T-helper 2 cell treated with Interferon-gamma antibody and Interleukin-4, amounts not matched to agents 100 ng/mL and 5 ng/mL, for 36 hours (primary cell): ENCODE results near the gene PRPF6. TPM values are rescaled to one million over a fixed set of nuclear protein-coding genes. Genes with fewer than 3 reads are reported as not detected.

Experiments used
- intact Hi-C: fragments of 100-400 bp; cut with micrococcal nuclease; formaldehyde crosslinking; loops from one replicate; pipeline ENCODE4 v1.15.1; 2023
- total RNA-seq: library from RNA; stranded (reverse); gene quantifications from 2 replicates; pipeline ENCODE4 v1.2.3, GENCODE V29; 2022

PRPF6 gene
- total RNA-seq, 1 donor from 2014 or later, result 69.4 TPM

- intact Hi-C loops, result no loop called here
These were observed 90.7 kb downstream of the PRPF6 start for GRCh38 chr20:64071341-64072332.

GRCh38 chr20:64072498-64073063 is 91.6 kb downstream of the PRPF6 start:
- intact Hi-C loops, result no loop called here

DNA sequence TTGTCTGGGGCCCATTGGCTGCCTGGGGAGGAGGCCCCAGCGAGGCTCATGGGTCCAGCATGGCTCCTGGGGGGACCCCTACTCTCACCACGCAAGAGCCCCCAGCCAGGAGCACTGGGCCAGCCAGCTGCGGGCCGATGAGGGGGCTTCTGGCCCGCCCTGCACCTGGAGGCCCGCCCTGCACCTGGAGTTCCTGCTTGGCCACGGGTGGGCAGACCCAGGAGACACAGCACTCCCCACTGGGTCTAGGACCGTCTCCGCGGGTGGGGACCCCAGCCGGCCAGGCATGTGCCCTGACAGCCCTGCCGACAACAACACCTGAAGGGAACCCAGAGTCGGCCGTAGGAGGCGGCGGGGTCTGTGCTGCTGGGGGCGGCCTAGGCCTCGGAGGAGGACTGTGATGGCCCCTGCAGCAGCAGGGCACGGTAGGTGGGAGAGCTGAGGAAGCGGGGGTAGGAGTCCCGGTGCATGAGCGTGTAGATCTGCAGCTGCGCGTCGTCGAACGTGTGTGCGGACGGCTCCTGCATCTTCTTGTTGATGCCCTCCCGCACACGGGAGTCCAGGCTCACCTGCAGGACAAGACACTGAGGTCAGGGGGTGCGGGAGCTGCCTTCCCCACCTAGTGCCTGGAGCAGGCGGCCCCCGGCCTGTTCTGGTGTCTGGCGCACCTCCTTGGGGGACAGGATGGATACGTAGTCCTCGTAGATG is 92.7 kb downstream of the PRPF6 start:
- intact Hi-C loops, result no loop called here

DNA sequence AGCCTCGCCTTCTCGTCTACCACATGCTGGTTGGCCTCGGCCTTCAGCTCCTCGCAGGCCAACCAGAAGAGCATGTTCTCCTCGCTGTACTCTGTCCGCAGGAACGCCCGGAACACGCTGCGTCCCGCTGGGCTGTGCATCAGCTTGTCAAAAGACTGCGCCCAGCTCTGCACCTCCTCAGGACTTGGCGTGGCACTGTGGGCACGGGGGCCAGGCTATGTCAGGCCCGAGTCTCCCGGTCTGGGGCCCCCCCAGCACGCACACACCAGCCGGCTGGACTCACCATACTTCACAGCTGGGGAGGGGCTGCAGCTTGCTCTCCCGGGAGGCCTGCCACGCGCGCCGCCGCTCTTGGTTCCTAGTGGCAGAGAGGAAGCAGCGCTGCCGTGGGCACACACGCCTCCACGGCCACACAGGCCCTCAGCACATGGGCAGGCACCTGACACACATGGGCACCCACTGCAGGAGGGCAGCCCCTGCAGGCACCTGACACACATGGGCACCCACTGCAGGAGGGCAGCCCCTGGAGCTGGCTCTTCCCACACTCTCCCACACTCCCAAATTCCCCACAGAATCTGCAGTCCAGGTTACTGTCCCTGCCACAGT is 93.4 kb downstream of the PRPF6 start:
- intact Hi-C loops, result no loop called here

- intact Hi-C loops, result loop anchor here (5.0 kb wide), 1 partner anchor 38 kb away; the partner anchor contains the start of gene C20orf204
These were observed 94.0 kb downstream of the PRPF6 start for GRCh38 chr20:64074963-64075362.

GRCh38 chr20:64075556-64075955 is 94.6 kb downstream of the PRPF6 start:
- intact Hi-C loops, result loop anchor here (5.0 kb wide), 1 partner anchor 38 kb away; the partner anchor contains the start of gene C20orf204

- intact Hi-C loops, result loop anchor here (5.0 kb wide), 1 partner anchor 39 kb away; the partner anchor contains the start of gene C20orf204
These were observed 95.4 kb downstream of the PRPF6 start for GRCh38 chr20:64076061-64076997.

DNA sequence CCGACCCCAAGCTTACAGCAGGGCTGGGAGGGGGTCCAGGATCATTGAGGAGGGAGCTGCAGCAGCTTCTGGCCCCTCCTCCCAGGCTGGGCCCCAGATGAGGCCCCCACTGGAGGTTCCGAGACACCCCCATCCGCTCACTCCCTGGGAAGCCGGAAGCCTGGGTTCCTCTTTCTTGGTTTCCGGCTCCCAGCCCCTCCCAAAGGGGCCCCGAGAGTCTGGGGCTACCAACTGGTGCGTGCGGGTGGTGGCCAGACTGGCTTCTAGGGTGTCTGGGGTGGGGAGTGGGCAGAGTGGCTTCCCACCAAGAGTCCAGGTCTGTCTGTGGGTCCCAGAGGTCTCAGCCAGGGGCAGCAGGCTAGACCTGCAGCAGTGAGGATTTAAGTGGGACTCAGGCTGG is 96.2 kb downstream of the PRPF6 start:
- intact Hi-C loops, result loop anchor here (1.0 to 5.0 kb wide), 2 partner anchors 11 to 40 kb away; partner anchors contain the start of gene C20orf204

- intact Hi-C loops, result loop anchor here (1.0 to 5.0 kb wide), 2 partner anchors 11 to 40 kb away; partner anchors contain the start of gene C20orf204
These were observed 96.6 kb downstream of the PRPF6 start for GRCh38 chr20:64077541-64077875.

- intact Hi-C loops, result loop anchor here (1.0 to 5.0 kb wide), 2 partner anchors 12 to 41 kb away; partner anchors contain the start of gene C20orf204
These were observed 97.1 kb downstream of the PRPF6 start for GRCh38 chr20:64077876-64078551.

DNA sequence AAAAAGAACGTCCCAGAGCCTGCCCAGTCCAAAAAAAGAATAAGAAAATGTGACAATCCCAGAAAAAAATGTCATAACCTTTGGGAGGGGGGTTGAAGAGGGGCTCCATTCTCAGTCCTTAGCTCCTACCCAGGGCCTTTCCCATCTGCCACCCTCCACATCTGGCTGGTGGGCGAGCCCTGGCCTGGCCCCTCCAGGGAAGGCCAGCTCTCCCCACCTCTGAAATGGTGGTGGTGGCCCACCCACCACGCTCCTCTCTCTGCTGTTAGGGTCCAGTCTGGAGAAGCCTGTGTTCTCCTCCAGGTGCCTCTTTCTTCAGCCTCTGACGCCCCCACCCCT is 98.0 kb downstream of the PRPF6 start:
- intact Hi-C loops, result loop anchor here (1.0 to 5.0 kb wide), 2 partner anchors 16 to 42 kb away; partner anchors contain the start of genes C20orf204 and TCEA2

DNA sequence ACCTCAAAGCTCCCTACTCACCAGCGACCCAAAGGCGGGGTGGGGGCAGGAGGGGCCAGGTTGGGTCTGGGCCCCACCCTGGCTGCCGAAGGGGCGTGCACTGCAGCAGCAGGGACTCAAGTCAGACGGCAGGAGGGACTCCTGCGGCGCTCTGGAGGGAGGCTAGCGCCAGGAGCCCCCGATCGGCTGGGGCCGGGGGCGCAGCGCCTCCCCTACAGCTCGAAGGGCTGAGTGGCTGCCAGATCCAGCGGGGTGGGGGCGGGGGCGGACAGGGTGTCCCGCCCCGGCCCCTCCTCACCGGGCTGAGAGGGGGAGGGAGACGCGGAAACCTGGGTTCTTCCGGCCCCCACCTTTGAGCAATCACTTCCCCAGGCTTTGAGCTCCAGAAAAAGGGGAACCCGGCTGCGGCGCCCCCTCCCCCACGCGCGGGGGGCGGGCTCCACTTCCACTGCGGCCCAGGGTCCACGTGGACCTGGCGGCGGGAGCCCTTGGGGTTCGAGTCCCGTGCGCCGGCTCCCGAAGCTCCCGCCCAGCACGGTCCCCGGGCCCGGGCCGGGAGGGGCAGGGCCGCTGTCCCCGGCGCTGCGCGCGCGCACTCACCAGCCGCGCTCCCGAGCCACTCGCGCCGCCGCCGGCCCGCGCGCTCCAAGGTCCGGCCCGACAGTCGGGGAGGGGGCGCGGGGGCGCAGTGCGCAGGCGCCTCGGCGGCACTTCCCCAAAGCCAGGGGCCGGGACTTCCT is 98.5 kb downstream of the PRPF6 start, which contains the start of gene RGS19:
Gene RGS19, minus strand, starts transcription at position 246 of the 740 bp plus-strand sequence. CDS start 2,632 bp downstream, outside the sequence.
- intact Hi-C loops, result loop anchor here (1.0 to 5.0 kb wide), 2 partner anchors 16 to 42 kb away; partner anchors contain the start of genes C20orf204 and TCEA2

DNA sequence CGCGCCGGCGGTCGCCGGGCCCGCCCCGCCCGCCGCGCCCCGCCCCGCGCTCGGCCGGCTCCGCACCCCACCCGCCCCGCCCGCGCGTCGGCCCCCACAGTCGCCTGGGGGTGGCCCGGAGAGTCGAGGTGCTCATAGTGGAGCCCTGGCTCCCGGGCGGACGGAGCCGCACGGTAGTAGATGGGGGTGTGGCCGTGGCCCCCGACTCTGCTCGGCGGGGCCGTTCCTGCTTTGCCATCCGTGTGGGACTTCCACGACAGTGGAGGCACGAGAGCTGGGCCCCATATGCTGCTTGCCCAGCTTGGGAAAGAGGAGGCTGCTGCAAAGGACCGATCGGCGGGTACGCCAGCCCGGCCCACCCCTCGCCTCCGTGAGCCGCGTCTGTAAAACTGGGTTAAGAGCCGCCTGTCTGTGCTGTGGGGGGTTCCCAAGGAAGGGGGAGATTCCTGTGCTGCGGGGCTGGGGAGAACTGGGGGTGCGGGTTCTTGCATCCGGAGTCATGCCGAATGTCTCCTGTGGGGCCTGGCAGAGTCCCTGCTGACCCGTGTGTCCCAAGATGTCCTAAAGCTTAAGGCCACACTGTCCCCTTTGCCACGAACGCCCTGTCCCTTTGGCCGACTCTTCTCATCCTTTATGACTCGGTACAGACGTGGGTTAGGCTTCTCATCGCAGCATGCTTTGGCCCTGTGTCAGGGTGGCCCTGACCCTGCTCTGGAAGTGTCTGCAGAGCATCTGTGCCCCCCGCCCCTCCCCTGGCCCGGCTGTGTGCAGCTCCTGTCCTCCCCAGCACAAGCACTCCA is 99.3 kb downstream of the PRPF6 start, which contains the start of gene OPRL1:
Gene OPRL1, plus strand, starts transcription at position 70 of the 800 bp plus-strand sequence. CDS start 12,639 bp downstream, outside the sequence.
- intact Hi-C loops, result no loop called here

DNA sequence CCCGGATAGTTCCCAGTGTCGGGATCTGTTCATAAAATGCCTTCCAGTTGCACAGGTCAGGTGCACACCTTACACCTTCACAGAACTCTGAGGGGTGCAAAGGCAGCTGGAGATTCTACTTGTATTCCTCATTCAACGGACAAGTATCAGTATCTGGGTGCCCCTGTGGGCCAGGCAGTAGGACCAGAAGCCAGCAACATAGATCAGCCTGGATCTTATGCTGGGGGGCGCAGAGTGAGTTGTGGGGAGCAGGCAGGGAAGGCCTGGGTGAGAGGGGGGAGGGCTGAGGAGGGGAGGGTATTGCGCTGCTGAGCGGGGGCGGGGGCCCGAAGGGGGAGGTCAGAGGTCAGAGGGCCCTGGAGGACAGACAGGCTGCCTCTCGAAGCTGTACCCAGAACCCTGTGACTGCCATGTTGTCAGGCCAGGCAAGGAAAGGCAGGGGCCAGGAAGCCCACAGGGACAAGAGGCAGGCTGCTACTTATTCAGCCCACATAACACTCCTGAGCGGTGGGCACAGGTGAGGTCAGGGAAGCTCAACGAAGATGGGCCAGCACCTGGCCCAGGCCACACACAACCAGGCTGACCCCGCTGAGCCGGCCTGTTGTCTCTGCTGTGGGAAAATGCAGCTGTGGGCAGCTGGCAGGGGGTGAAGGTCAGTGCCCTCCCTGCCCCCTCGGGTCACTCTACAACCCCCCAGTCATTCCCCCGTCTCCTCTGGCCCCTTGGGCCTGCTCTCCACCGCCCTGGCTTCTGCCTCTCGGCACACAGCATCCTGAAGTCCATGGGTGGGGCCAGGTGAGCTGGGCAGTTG is 100.1 kb downstream of the PRPF6 start:
- intact Hi-C loops, result no loop called here

DNA sequence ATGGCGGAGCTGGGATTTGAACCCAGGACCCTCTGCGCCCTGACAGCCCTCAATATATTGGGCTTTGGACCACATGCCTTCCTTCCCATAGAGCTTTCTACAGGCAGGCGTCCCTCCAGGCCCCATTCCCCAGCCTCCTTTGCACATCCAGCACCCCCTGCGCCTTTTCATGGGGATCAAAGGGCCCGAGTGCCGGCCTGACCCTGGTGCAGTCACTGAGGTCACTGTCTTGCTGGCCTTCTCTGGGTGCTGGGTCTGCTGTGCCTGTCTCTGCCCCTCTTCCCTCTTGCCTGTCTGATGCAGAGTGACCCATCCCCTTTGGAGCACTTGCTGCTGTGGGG is 100.7 kb downstream of the PRPF6 start:
- intact Hi-C loops, result no loop called here

- intact Hi-C loops, result loop anchor here (2.0 kb wide), 1 partner anchor 39 kb away; no protein-coding TSS in a partner anchor
These were observed 101.3 kb downstream of the PRPF6 start for GRCh38 chr20:64082126-64082731.
